ENCODE results near the gene HS2ST1. TPM values are rescaled to one million over a fixed set of nuclear protein-coding genes. Genes with fewer than 3 reads are reported as not detected.

HS2ST1 gene
- total RNA-seq, 2 donors from 2014 or later, result 21.3 to 23.5 TPM

GRCh38 chr1:87155648-87156047, 241.2 kb downstream of the HS2ST1 start:
- Histone ChIP-seq H3K9ac (ENCODE audit: low read depth in 2 of 2, low read length in 2 of 2) (no peak overlapping the region), H3K9me3 (no peaks in the 10 kb centered on the region), H3K27ac (no peak overlapping the region), H3K4me3 (no peak overlapping the region), H3K4me1 (no peaks in the 10 kb centered on the region), H3K36me3 (no peaks in the 10 kb centered on the region), H3K27me3 (no peaks in the 10 kb centered on the region)
- DNase-seq, result no peak
- intact Hi-C loops (cut with DNase I), result no loop called here
- no peak for TF ChIP-seq CTCF (IDR thresholded peaks at IDR 0.05)

GRCh38 chr1:87156124-87156523, 241.7 kb downstream of the HS2ST1 start:
- no peak overlapping the region for H3K9ac ChIP-seq (ENCODE audit: low read depth in 2 of 2, low read length in 2 of 2)
- no peak overlapping the region for H3K4me3 ChIP-seq
- no peaks in the 10 kb centered on the region for H3K9me3 ChIP-seq
- intact Hi-C loops (cut with DNase I), result no loop called here
- H3K27ac ChIP-seq, result no peak overlapping the region
- H3K4me1 ChIP-seq, result no peaks in the 10 kb centered on the region
- no peak for DNase-seq
- H3K36me3 ChIP-seq, result no peaks in the 10 kb centered on the region
- H3K27me3 ChIP-seq, result no peaks in the 10 kb centered on the region
- no peak for TF ChIP-seq CTCF (IDR thresholded peaks at IDR 0.05)

- no peaks in the 10 kb centered on the region for H3K27me3 ChIP-seq
- H3K9me3 ChIP-seq, result no peaks in the 10 kb centered on the region
- H3K4me3 ChIP-seq, result no peak overlapping the region
- no peak for TF ChIP-seq CTCF (IDR thresholded peaks at IDR 0.05)
- no peak overlapping the region for H3K9ac ChIP-seq (ENCODE audit: low read depth in 2 of 2, low read length in 2 of 2)
- H3K4me1 ChIP-seq, result no peaks in the 10 kb centered on the region
- no peaks in the 10 kb centered on the region for H3K36me3 ChIP-seq
- H3K27ac ChIP-seq, result no peak overlapping the region
- intact Hi-C loops (cut with DNase I), result no loop called here
- DNase-seq, result no peak
Measured at GRCh38 chr1:87159378-87159915, 245.0 kb downstream of the HS2ST1 start.

Other genes with a start within 250 kb of the HS2ST1 start
- gene SH3GLB1, start 210.1 kb upstream of the HS2ST1 start, total RNA-seq, result 100 to 1,000 TPM in 1 of 2 donors, 10 to 100 TPM in 1; 76.7 to 134 TPM
- gene SELENOF, start 509 bp upstream of the HS2ST1 start, total RNA-seq, result 100 to 1,000 TPM; 207 to 215 TPM